Measurements from ENCODE around the gene LPP. TPM values are rescaled to one million over a fixed set of nuclear protein-coding genes. Genes with fewer than 3 reads are reported as not detected.
A peak's percentile ranks its signal among the peaks of the same experiment; 100 is the strongest.

Gene LPP
- total and polyA plus RNA-seq, 2 of the 13 experiments (the other 11 are each of a cell fraction or from before 2014, with no cell fraction given), result 19.2 to 29.9 TPM

- TF ChIP-seq ZFP91 (CRISPR knock-in tag; IDR thresholded peaks at IDR 0.05; ENCODE audit: borderline replicate concordance) (no peak), TCF7 (IDR thresholded peaks at IDR 0.05; ENCODE audit: low read depth) (no peak), MXI1 (IDR thresholded peaks at IDR 0.05; ENCODE audit: borderline replicate concordance, low read depth, low read length) (no peak), ZNF737 (CRISPR knock-in tag; IDR thresholded peaks at IDR 0.05; ENCODE audit: borderline replicate concordance) (no peak), ZBTB20 (CRISPR knock-in tag; IDR thresholded peaks at IDR 0.05; ENCODE audit: borderline replicate concordance, low read depth) (peak; percentile 38; the same call in 1 of the 2 replicates), ZNF253 (CRISPR knock-in tag; IDR thresholded peaks at IDR 0.05; ENCODE audit: borderline replicate concordance) (no peak), FUBP1 (CRISPR knock-in tag; IDR thresholded peaks at IDR 0.05; ENCODE audit: borderline replicate concordance) (no peak), ZNF646 (CRISPR knock-in tag; IDR thresholded peaks at IDR 0.05) (no peak), ARID2 (CRISPR knock-in tag; IDR thresholded peaks at IDR 0.05; ENCODE audit: borderline replicate concordance) (peak; percentile 29; the same call in 1 of the 2 replicates), ZNF510 (CRISPR knock-in tag; IDR thresholded peaks at IDR 0.05; ENCODE audit: low read depth) (no peak), MAZ (IDR thresholded peaks at IDR 0.05; ENCODE audit: borderline replicate concordance, low read depth, low read length) (no peak), MAZ (CRISPR knock-in tag; IDR thresholded peaks at IDR 0.05; ENCODE audit: low read depth) (peak; percentile 47; the same call in 1 of the 2 replicates), LRRFIP1 (CRISPR knock-in tag; conservative IDR thresholded peaks at IDR 0.05) (no peak), U2AF1 (optimal IDR thresholded peaks at IDR 0.05; ENCODE audit: low read depth, low read length) (no peak), HNRNPUL1 (IDR thresholded peaks at IDR 0.05; ENCODE audit: low read depth, low read length) (no peak), ZFP36 (IDR thresholded peaks at IDR 0.05; ENCODE audit: borderline replicate concordance, low read depth, low read length, partially characterized antibody) (no peak)
Observed at GRCh38 chr3:188712248-188712924, 558.4 kb downstream of the LPP start (continued).
